Upper lobe of right lung (tissue), 1 donor: ENCODE measurements around the gene ABHD17B. TPM values are rescaled to one million over a fixed set of nuclear protein-coding genes. Genes with fewer than 3 reads are reported as not detected.

Experiments
- ATAC-seq: fragments of 200-7000 bp; cut with Tn5 transposase; one replicate; pipeline ENCODE4 v1.9.1; 2020; ENCODE audit warnings: mild to moderate bottlenecking, moderate library complexity
- DNase-seq: peaks from one replicate; pipeline ENCODE4 v3.0.0-alpha.2; 2020
- H3K27ac ChIP-seq: fragments of 200-600 bp; one replicate; pipeline ENCODE4 v1.8.0; 2022
- H3K27me3 ChIP-seq: fragments of 200-600 bp; one replicate; pipeline ENCODE4 v1.8.0; 2022; ENCODE audit warnings: mild to moderate bottlenecking
- H3K36me3 ChIP-seq: fragments of 200-600 bp; one replicate; pipeline ENCODE4 v1.8.0; 2022
- H3K4me1 ChIP-seq: fragments of 200-600 bp; one replicate; pipeline ENCODE4 v1.8.0; 2022
- H3K4me3 ChIP-seq: fragments of 200-600 bp; one replicate; pipeline ENCODE4 v1.8.0; 2022; ENCODE audit warnings: mild to moderate bottlenecking
- H3K9me3 ChIP-seq: fragments of 200-600 bp; one replicate; pipeline ENCODE4 v1.8.0; 2022
- CTCF ChIP-seq: fragments of 200-600 bp; IDR thresholded peaks from one replicate; pipeline ENCODE4 v1.8.0; 2022; ENCODE audit warnings: antibody characterized with exemption
- intact Hi-C: fragments of 100-400 bp; cut with DNase I; formaldehyde crosslinking; loops from one replicate; pipeline ENCODE4 v1.11.0; 2022
- total RNA-seq: library from RNA; stranded (reverse); fragmentation: NEBNext Ultra II Directional; extraction: Animal tissue kit (Norgen Biotek cat#: 25700); gene quantifications from one replicate; pipeline ENCODE4 v1.2.1, GENCODE V29; 2021
- donor health status: DM: no; HTN: yes; CAD: no; lungs with severe emphysema.

Gene ABHD17B
- total RNA-seq, 1 donor from 2014 or later: 14.3 TPM

- no peak overlapping the region for H3K4me3 ChIP-seq
- intact Hi-C loops: no loop called here
- no peaks in the 10 kb centered on the region for H3K9me3 ChIP-seq
- DNase-seq (no peak), ATAC-seq (no peak)
- no peaks in the 10 kb centered on the region for H3K36me3 ChIP-seq
- H3K27me3 ChIP-seq: no peaks in the 10 kb centered on the region
- H3K4me1 ChIP-seq: peaks cover 15% of the 10 kb centered on the region
- H3K27ac ChIP-seq: no peak overlapping the region
- TF ChIP-seq CTCF: no peak
Measured at GRCh38 chr9:71891557-71892189, 19.3 kb downstream of the ABHD17B start.

- no peak for TF ChIP-seq CTCF
- Histone ChIP-seq H3K27me3 (no peaks in the 10 kb centered on the region), H3K27ac (no peak overlapping the region), H3K9me3 (no peaks in the 10 kb centered on the region), H3K4me1 (peaks cover 5% of the 10 kb centered on the region), H3K36me3 (no peaks in the 10 kb centered on the region), H3K4me3 (no peak overlapping the region)
- ATAC-seq (no peak), DNase-seq (no peak)
- intact Hi-C loops: no loop called here
Measured at GRCh38 chr9:71890042-71890679, 20.8 kb downstream of the ABHD17B start.

GRCh38 chr9:71887362-71887761 lies 23.6 kb downstream of the ABHD17B start:
- Histone ChIP-seq H3K4me1 (no peaks in the 10 kb centered on the region), H3K27ac (no peak overlapping the region), H3K27me3 (no peaks in the 10 kb centered on the region), H3K4me3 (no peak overlapping the region), H3K36me3 (no peaks in the 10 kb centered on the region), H3K9me3 (peaks cover 8% of the 10 kb centered on the region)
- ATAC-seq (no peak), DNase-seq (no peak)
- TF ChIP-seq CTCF: no peak
- intact Hi-C loops: no loop called here

- Histone ChIP-seq H3K27ac (no peak overlapping the region), H3K36me3 (no peaks in the 10 kb centered on the region), H3K4me1 (no peaks in the 10 kb centered on the region), H3K9me3 (peaks cover 8% of the 10 kb centered on the region), H3K4me3 (no peak overlapping the region), H3K27me3 (no peaks in the 10 kb centered on the region)
- ATAC-seq (no peak), DNase-seq (no peak)
- no peak for TF ChIP-seq CTCF
- intact Hi-C loops: no loop called here
Measured at GRCh38 chr9:71886541-71886940, 24.5 kb downstream of the ABHD17B start.

DNA sequence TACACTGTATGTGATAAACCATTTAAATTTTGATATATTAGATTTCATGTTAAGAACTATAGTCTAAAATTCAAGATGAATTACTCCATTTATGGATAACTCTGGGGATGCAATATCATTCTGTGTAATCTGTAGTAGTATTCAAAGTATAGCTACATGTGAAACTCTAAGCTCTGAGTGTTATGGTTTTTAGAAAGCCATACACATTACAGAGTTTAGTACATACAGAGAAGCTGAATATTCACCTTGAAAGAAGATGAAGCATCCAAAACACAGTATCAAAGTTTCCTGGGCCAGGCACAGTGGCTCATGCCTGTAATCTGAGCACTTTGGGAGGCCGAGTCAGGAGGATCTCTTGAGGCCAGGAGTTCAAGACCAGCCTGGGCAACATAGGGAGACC lies 25.0 kb downstream of the ABHD17B start:
- Histone ChIP-seq H3K27ac (no peak overlapping the region), H3K4me3 (no peak overlapping the region), H3K36me3 (no peaks in the 10 kb centered on the region), H3K4me1 (no peaks in the 10 kb centered on the region), H3K27me3 (no peaks in the 10 kb centered on the region), H3K9me3 (peaks cover 8% of the 10 kb centered on the region)
- intact Hi-C loops: no loop called here
- DNase-seq (no peak), ATAC-seq (no peak)
- TF ChIP-seq CTCF: no peak
